Endodermal cell (in vitro differentiated cells): ENCODE results near the gene LRMDA. TPM values are rescaled to one million over a fixed set of nuclear protein-coding genes. Genes with fewer than 3 reads are reported as not detected.

ENCODE experiments used
- DNase-seq: peaks from one replicate; pipeline ENCODE4 v3.0.0-alpha.2; 2017
- H3K27ac ChIP-seq: 2 replicates; pipeline ENCODE4 v1.5.1; 2013; ENCODE audit warnings: mild to moderate bottlenecking, low read depth, low read length, moderate library complexity
- H3K27me3 ChIP-seq: 2 replicates; pipeline ENCODE4 v1.6.1; 2013; ENCODE audit warnings: mild to moderate bottlenecking, low read length, moderate library complexity; ENCODE audit not compliant: insufficient read depth, control insufficient read depth, poor library complexity, severe bottlenecking
- H3K36me3 ChIP-seq: 2 replicates; pipeline ENCODE4 v1.7.0; 2013; ENCODE audit warnings: mild to moderate bottlenecking, low read length, moderate library complexity; ENCODE audit not compliant: control insufficient read depth, insufficient read depth
- H3K4me1 ChIP-seq: one replicate; pipeline ENCODE4 v1.7.0; 2013; ENCODE audit warnings: low read length; ENCODE audit not compliant: control insufficient read depth, insufficient read depth
- H3K4me3 ChIP-seq: 2 replicates; pipeline ENCODE4 v1.5.1; 2013; ENCODE audit warnings: mild to moderate bottlenecking, low read length, moderate library complexity
- H3K9ac ChIP-seq: 2 replicates; pipeline ENCODE4 v1.6.1; 2013; ENCODE audit warnings: mild to moderate bottlenecking, low read length, moderate library complexity; ENCODE audit not compliant: poor library complexity, severe bottlenecking; ENCODE audit errors: extremely low read depth
- H3K9me3 ChIP-seq: 2 replicates; pipeline ENCODE4 v1.6.1; 2013; ENCODE audit warnings: mild to moderate bottlenecking, low read length, moderate library complexity; ENCODE audit not compliant: control insufficient read depth
- H3K27ac Mint-ChIP-seq: 2 replicates; pipeline ENCODE4 v1.8.0; 2020; ENCODE audit warnings: mixed read lengths
- H3K27me3 Mint-ChIP-seq: 2 replicates; pipeline ENCODE4 v1.8.0; 2021; ENCODE audit warnings: mild to moderate bottlenecking, mixed read lengths; ENCODE audit not compliant: insufficient read depth
- H3K36me3 Mint-ChIP-seq: 2 replicates; pipeline ENCODE4 v1.8.0; 2020; ENCODE audit warnings: low read depth, mixed read lengths
- H3K4me1 Mint-ChIP-seq: 2 replicates; pipeline ENCODE4 v1.8.0; 2020; ENCODE audit warnings: mixed read lengths
- H3K4me3 Mint-ChIP-seq: 2 replicates; pipeline ENCODE4 v1.8.0; 2020; ENCODE audit warnings: mild to moderate bottlenecking, moderate library complexity, mixed read lengths
- H3K9me3 Mint-ChIP-seq: 2 replicates; pipeline ENCODE4 v1.8.0; 2020; ENCODE audit warnings: mild to moderate bottlenecking, mixed read lengths
- WGBS, 2 experiments: methylation state at CpG; one replicate each; pipeline versions ENCODE4 v1.1.5 to v1.1.7; 2013; ENCODE audit warnings: missing lambda C conversion rate in 2 of 2, mixed read lengths in 1 of 2; ENCODE audit not compliant: insufficient coverage in 1 of 2, insufficient read length in 1 of 2; 5-methylcytosine and 5-hydroxymethylcytosine counted together
- total RNA-seq, 2 donors: library from RNA; stranded (reverse); fragmentation: NEBNext Ultra II Directional in 1 of 2; extraction: Animal tissue kit (Norgen Biotek cat#: 25700) in 1 of 2; gene quantifications; 2 replicates in 1 of 2; 3 replicates in 1 of 2; pipeline ENCODE4 v1.2.1, GENCODE V29; 2021
- TF ChIP-seq, protein P1 (sequence below): fragments of 200-600 bp; sonication (generic); conservative IDR thresholded peaks from 2 replicates; pipeline ENCODE4 v1.5.0; 2021; ENCODE audit warnings: antibody characterized with exemption, mild to moderate bottlenecking

Gene LRMDA
- total RNA-seq, 2 donors from 2014 or later = 1.7 to 5.1 TPM

DNA sequence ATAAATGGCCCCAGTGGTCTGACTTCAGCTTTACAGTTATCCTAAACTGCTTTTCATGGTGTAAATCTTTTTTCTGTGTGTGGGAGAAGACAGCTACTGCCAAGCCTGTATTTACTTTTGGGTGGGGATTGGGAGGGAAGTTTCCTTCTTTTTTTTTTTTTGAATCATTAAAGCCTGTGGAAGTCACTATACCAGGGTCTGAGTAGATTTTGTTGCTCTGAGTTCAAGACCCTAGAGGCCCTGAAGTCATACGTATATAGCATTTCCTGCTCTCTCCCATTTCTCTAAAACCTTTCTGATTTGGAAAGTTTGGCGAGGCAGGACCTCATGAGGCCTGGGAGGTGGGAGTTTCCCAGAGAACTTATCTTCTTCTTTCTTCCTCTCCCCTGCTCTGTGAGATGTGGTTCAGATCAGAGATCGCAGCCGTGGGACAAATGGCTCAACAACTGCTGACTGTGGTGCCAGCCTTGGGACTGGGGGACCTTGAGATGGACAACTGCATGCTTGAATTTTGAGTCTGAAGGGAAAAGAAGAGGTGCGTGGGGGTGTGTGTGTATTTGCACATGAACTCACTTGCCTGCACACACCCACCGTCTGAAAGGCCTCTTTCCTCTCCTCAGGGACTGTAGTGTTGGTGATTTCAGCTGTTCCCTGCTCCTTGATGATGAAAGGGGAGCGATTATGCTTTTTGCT is 18.1 kb downstream of the LRMDA start:
- Mint-ChIP-seq H3K27me3 (peaks cover 54% of the 10 kb centered on the region), H3K27ac (no peak overlapping the region), H3K9me3 (peaks cover 16% of the 10 kb centered on the region), H3K36me3 (no peaks in the 10 kb centered on the region), H3K4me3 (no peak overlapping the region), H3K4me1 (peaks cover 32% of the 10 kb centered on the region)
- DNase-seq = no peak
- Histone ChIP-seq H3K27ac (peak overlapping the region; percentile 68), H3K9ac (no peak overlapping the region), H3K4me1 (peaks cover 4% of the 10 kb centered on the region), H3K4me3 (no peak overlapping the region), H3K36me3 (no peaks in the 10 kb centered on the region), H3K27me3 (peaks cover 37% of the 10 kb centered on the region), H3K9me3 (peaks cover 13% of the 10 kb centered on the region)
- 20 to 76% methylated on average over 2 to 6 of the region's 7 CpGs for WGBS, 2 experiments
- TF ChIP-seq, protein P1, sequence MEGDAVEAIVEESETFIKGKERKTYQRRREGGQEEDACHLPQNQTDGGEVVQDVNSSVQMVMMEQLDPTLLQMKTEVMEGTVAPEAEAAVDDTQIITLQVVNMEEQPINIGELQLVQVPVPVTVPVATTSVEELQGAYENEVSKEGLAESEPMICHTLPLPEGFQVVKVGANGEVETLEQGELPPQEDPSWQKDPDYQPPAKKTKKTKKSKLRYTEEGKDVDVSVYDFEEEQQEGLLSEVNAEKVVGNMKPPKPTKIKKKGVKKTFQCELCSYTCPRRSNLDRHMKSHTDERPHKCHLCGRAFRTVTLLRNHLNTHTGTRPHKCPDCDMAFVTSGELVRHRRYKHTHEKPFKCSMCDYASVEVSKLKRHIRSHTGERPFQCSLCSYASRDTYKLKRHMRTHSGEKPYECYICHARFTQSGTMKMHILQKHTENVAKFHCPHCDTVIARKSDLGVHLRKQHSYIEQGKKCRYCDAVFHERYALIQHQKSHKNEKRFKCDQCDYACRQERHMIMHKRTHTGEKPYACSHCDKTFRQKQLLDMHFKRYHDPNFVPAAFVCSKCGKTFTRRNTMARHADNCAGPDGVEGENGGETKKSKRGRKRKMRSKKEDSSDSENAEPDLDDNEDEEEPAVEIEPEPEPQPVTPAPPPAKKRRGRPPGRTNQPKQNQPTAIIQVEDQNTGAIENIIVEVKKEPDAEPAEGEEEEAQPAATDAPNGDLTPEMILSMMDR = no peak

DNA sequence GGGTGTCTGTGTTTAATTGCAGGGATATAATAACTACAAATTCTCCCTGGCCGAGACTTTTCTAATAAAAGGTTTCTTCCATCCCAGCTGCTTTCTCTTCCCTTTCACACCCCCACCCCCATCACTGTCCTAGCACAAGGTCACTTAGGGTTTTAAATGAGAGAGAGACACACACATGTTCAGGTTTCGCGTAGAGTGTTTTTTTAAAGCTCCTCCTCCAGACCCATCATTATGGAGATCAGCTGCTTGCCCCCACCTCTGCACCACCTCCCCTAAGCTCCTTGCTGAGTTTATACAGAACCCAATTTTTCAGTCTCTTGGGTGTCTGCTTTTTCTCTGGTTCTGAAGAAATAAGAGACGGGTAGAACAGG is 18.6 kb downstream of the LRMDA start:
- Histone ChIP-seq H3K4me3 (no peak overlapping the region), H3K27ac (peak overlapping the region; percentile 68), H3K9me3 (peaks cover 13% of the 10 kb centered on the region), H3K4me1 (peaks cover 4% of the 10 kb centered on the region), H3K27me3 (peaks cover 37% of the 10 kb centered on the region), H3K9ac (no peak overlapping the region), H3K36me3 (no peaks in the 10 kb centered on the region)
- Mint-ChIP-seq H3K4me1 (peaks cover 32% of the 10 kb centered on the region), H3K36me3 (no peaks in the 10 kb centered on the region), H3K27me3 (peaks cover 54% of the 10 kb centered on the region), H3K4me3 (no peak overlapping the region), H3K27ac (no peak overlapping the region), H3K9me3 (peaks cover 12% of the 10 kb centered on the region)
- TF ChIP-seq, protein P1 = no peak
- WGBS, 2 experiments = 20 to 49% methylated on average over 1 to 4 of the region's 4 CpGs
- no peak for DNase-seq

DNA sequence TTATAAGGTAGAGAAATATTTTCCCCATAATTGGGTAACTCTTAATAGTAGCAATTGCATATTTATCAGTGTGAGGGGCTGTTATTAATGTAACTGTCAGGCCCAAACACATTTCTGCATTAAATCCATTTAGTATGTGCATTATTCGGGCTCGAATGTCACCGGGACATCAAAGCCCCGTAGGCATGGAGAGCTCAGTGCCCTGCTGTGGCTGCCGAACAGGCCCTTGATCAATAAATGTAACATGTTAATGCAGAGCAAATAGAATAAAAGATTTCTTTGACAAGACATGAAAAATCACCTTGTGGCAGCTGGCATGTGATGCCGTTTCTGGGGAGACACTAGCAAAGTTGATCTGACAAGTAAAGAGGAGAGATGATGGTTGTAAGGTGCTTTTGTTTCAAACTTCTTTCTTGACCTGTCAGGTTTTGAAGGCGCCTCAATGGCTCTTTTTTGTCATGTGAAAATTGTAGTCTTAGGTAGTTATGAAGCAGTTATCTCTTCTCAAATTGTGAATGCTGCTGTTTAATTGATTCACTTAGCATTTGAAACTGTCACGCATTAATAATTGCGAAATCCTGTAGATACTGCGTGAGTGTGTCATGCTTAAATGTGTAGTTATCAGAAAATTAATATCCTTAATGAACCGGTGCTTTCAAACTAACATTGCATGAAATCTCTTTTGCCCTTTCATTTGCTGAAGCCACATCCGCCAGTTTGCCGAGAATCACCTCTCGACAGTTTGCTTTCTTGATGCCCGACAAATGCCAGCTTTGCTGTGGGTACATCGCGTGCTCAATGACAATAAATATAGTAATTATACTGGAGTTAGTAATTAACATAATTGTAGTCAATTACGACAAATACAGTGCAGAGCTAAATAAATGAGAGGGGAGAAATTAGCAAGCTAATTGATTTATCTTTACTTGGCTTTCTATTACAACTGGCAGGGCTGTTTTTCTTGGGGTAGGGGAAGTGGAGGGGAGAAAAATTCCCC is 19.5 kb downstream of the LRMDA start:
- peak overlapping the region; percentile 19 for H3K4me3 Mint-ChIP-seq
- TF ChIP-seq, protein P1 = no peak
- peak; percentile 68 for DNase-seq
- peaks cover 11% of the 10 kb centered on the region for H3K9me3 Mint-ChIP-seq
- peak overlapping the region; percentile 68 for H3K27ac ChIP-seq
- peaks cover 32% of the 10 kb centered on the region for H3K4me1 Mint-ChIP-seq
- H3K27me3 ChIP-seq = peaks cover 37% of the 10 kb centered on the region
- H3K36me3 ChIP-seq = no peaks in the 10 kb centered on the region
- H3K9ac ChIP-seq = no peak overlapping the region
- H3K4me3 ChIP-seq = no peak overlapping the region
- peaks cover 61% of the 10 kb centered on the region for H3K27me3 Mint-ChIP-seq
- H3K27ac Mint-ChIP-seq = no peak overlapping the region
- H3K36me3 Mint-ChIP-seq = no peaks in the 10 kb centered on the region
- H3K4me1 ChIP-seq = peaks cover 4% of the 10 kb centered on the region
- peaks cover 8% of the 10 kb centered on the region for H3K9me3 ChIP-seq
- 33 to 40% methylated on average over 9 to 18 of the region's 18 CpGs for WGBS, 2 experiments
